HCT116 (cell line): ENCODE measurements around the gene LDHD.

ENCODE experiments used
- ATF3 ChIP-seq: IDR thresholded peaks from 2 replicates; pipeline ENCODE4 v1.6.1; 2012
- CTCF ChIP-seq, 3 experiments: fragments of 200-600 bp in 1 of 3; sonication (generic) in 1 of 3; IDR thresholded peaks in 2 of 3; conservative IDR thresholded peaks in 1 of 3; 2 replicates each; pipeline ENCODE4 v1.5.1; 2012 to 2017; ENCODE audit warnings: low read depth in 2 of 3, low read length in 2 of 3, antibody characterized with exemption in 1 of 3, borderline replicate concordance in 1 of 3, control low read depth in 1 of 3, mild to moderate bottlenecking in 1 of 3, mixed read lengths in 1 of 3, mixed run types in 1 of 3, moderate library complexity in 1 of 3; ENCODE audit not compliant: insufficient read depth in 1 of 3
- EGR1 ChIP-seq: IDR thresholded peaks from 2 replicates; pipeline ENCODE4 v1.6.1; 2012; ENCODE audit warnings: low read depth
- EZH2 ChIP-seq: fragments of 200-600 bp; sonication (generic); IDR thresholded peaks from 2 replicates; pipeline ENCODE4 v1.6.1; 2017; ENCODE audit warnings: antibody characterized with exemption, mixed run types
- EZH2phosphoT487 ChIP-seq: fragments of 200-600 bp; IDR thresholded peaks from 2 replicates; pipeline ENCODE4 v1.6.1; 2018; ENCODE audit warnings: antibody characterized with exemption, borderline replicate concordance
- POLR2A ChIP-seq: IDR thresholded peaks from 2 replicates; pipeline ENCODE4 v1.7.0; 2011; ENCODE audit warnings: borderline replicate concordance; ENCODE audit not compliant: insufficient read depth, insufficient read length; ENCODE audit errors: extremely low read depth
- POLR2AphosphoS5 ChIP-seq: IDR thresholded peaks from 2 replicates; pipeline ENCODE4 v1.6.1; 2011; ENCODE audit warnings: mild to moderate bottlenecking, low read depth, low read length, moderate library complexity
- REST ChIP-seq: IDR thresholded peaks from 2 replicates; pipeline ENCODE4 v1.6.1; 2012; ENCODE audit warnings: low read depth
- ZBTB33 ChIP-seq: IDR thresholded peaks from 2 replicates; pipeline ENCODE4 v1.6.1; 2011; ENCODE audit warnings: mild to moderate bottlenecking, low read length, moderate library complexity; ENCODE audit not compliant: insufficient replicate concordance; ENCODE audit errors: extremely low read depth
- ZFX ChIP-seq: fragments of 450-650 bp; IDR thresholded peaks from 2 replicates; pipeline ENCODE4 v1.6.1; 2017

GRCh38 chr16:75143941-75144340 lies 27.4 kb upstream of the LDHD start:
- TF ChIP-seq CTCF (IDR thresholded peaks at IDR 0.05 in 2 of 3, conservative IDR thresholded peaks at IDR 0.05 in 1 of 3; ENCODE audit: borderline replicate concordance in 1 of 3, insufficient read depth in 1 of 3, low read depth in 2 of 3, low read length in 2 of 3) (no peak), EZH2phosphoT487 (no peak), REST (no peak), ATF3 (no peak), POLR2AphosphoS5 (no peak), ZBTB33 (no peak), EGR1 (no peak), EZH2 (no peak), POLR2A (no peak), ZFX (no peak)
